Epithelial cell of esophagus (primary cell): ENCODE data around the gene COPS2.

Source experiments
- DNase-seq: peaks from one replicate; pipeline ENCODE4 v3.0.0; 2010; ENCODE audit warnings: low read depth
- H3K4me3 ChIP-seq: 2 replicates; pipeline ENCODE4 v1.5.1; 2011; ENCODE audit warnings: mild to moderate bottlenecking, low read length, control low read depth
- TF ChIP-seq, protein P1 (sequence below): IDR thresholded peaks from 2 replicates; pipeline ENCODE4 v1.5.1; 2011; ENCODE audit warnings: low read depth, mild to moderate bottlenecking, low read length, control low read depth, inconsistent platforms; ENCODE audit not compliant: insufficient read depth; ENCODE audit errors: missing control alignments

Gene COPS2

GRCh38 chr15:49155110-49155833, at the start of gene COPS2:
TSS of gene COPS2 (minus strand) at chr15:49155599. CDS start at chr15:49155578, 21 bp downstream.
- peak within 1 kb of the TSS; percentile 93 for H3K4me3 ChIP-seq
- peak; percentile 99 for DNase-seq
- TF ChIP-seq, protein P1, sequence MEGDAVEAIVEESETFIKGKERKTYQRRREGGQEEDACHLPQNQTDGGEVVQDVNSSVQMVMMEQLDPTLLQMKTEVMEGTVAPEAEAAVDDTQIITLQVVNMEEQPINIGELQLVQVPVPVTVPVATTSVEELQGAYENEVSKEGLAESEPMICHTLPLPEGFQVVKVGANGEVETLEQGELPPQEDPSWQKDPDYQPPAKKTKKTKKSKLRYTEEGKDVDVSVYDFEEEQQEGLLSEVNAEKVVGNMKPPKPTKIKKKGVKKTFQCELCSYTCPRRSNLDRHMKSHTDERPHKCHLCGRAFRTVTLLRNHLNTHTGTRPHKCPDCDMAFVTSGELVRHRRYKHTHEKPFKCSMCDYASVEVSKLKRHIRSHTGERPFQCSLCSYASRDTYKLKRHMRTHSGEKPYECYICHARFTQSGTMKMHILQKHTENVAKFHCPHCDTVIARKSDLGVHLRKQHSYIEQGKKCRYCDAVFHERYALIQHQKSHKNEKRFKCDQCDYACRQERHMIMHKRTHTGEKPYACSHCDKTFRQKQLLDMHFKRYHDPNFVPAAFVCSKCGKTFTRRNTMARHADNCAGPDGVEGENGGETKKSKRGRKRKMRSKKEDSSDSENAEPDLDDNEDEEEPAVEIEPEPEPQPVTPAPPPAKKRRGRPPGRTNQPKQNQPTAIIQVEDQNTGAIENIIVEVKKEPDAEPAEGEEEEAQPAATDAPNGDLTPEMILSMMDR = no peak

GRCh38 chr15:49200347-49200746, 44.9 kb upstream of the COPS2 start:
- no peak overlapping the region for H3K4me3 ChIP-seq
- no peak for DNase-seq
- TF ChIP-seq, protein P1 = no peak

- TF ChIP-seq, protein P1 = no peak
Measured at GRCh38 chr15:49199666-49200065, 44.3 kb upstream of the COPS2 start.

DNA sequence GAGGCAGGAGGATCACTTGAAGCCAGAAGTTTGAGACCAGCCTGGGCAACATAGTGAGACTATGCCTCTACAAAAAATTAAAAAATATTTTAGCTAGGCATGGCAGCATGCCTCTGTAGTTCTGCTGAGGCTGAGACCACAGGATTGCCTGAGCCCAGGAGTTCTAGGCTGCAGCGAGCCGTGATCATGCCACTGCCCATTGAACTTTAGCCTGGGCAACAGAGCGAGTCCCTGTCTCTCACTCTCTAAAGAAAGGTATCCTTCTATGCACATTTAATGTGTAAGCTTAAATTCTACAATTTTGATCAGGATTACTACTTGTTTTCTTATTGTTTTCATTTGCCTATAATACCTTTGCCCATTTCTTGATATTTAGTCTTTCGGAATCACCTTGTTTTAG, 41.5 kb upstream of the COPS2 start:
- TF ChIP-seq, protein P1 = no peak
- H3K4me3 ChIP-seq = no peak overlapping the region
- no peak for DNase-seq

More at GRCh38 chr15:49199666-49200065, 44.3 kb upstream of the COPS2 start:
- no peak overlapping the region for H3K4me3 ChIP-seq
- no peak for DNase-seq

DNA sequence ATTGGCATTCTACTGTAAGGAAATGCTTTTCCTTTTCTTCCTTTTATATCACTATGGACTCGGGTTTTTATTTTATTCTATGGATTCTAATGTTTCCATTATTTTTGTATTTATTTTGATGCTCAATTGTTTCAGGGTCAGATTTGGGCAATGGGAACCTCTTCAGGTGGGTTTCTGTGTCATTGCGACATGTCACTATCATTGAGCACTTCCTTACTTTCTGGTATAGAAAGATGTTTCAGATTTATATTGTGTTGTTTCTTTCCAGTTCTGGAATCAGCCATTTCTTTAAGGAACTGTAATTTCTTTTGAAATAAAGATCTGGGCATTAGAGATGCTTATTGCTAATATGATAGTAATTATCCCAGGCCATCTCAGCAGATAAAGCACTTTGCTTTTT, 36.5 kb upstream of the COPS2 start:
- no peak overlapping the region for H3K4me3 ChIP-seq
- TF ChIP-seq, protein P1 = no peak
- no peak for DNase-seq

DNA sequence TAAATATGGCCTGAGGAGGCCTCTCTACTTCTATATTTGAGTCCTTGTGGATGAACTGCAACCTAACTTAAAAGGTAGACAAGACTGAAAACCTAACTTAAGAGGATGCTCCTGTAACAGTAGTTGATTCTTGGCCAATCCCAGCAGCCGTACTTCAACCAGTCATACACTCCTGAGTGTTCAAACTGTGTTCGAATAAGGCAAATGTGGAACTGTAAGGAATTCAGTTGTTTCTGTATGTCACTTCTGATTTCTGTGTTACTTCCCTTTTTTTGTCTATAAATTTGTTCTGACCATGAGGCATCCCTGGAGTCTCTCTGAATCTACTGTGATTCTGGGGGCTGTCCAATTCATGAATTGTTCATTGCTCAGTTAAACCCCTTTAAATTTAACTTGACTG, 35.2 kb upstream of the COPS2 start:
- DNase-seq = no peak
- TF ChIP-seq, protein P1 = no peak
- no peak overlapping the region for H3K4me3 ChIP-seq

GRCh38 chr15:49189631-49190030, 34.2 kb upstream of the COPS2 start:
- TF ChIP-seq, protein P1 = no peak
- no peak for DNase-seq
- H3K4me3 ChIP-seq = no peak overlapping the region
